Measurements from ENCODE around the gene ARHGAP8. TPM values are rescaled to one million over a fixed set of nuclear protein-coding genes. Genes with fewer than 3 reads are reported as not detected.

Gene ARHGAP8
- 0.37 TPM in 1 of 2 replicates, not detected in the other for total RNA-seq

GRCh38 chr22:44752285-44753188 is at the start of gene ARHGAP8:
ARHGAP8 (plus strand) TSS chr22:44752575; CDS start chr22:44786528, 33,953 bp downstream.

Other genes with a start within 250 kb of the ARHGAP8 start
- gene PRR5, start 50.4 kb upstream of the ARHGAP8 start, total RNA-seq: 14.3 and 16.3 TPM in 2 replicates